Measurements from ENCODE around the gene PLP2.
A peak's percentile ranks its signal among the peaks of the same experiment; 100 is the strongest.
"Not testable (repeated sequence)": the region's sequence is repeated elsewhere in the genome, so short reads cannot be mapped to it uniquely, and the experiment has no call there.

Gene PLP2, protein sequence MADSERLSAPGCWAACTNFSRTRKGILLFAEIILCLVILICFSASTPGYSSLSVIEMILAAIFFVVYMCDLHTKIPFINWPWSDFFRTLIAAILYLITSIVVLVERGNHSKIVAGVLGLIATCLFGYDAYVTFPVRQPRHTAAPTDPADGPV

DNA sequence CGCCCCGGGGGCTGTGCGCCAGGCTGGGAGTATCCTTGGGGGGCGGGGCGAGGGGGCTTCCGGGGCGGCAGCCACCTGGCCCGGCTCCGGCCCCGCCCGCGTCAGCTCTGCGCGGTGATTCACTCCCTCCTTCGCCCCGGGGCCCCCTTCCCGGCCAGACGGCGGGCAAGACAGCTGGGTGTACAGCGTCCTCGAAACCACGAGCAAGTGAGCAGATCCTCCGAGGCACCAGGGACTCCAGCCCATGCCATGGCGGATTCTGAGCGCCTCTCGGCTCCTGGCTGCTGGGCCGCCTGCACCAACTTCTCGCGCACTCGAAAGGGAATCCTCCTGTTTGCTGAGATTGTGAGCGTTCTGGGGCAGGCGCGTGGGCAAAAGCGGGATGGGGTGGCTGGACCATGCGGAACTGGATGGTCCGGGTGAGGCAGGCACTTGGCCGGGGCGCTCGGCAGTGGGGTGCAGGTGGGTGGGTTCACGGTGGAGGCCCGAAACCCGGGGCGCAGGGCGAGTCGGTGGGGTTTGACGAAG is at the start of gene PLP2:
TSS of gene PLP2 (plus strand) at position 147 of the 528 bp plus-strand sequence. CDS start at position 250, 103 bp downstream.
- peak; percentile 70 for DNase-seq

DNA sequence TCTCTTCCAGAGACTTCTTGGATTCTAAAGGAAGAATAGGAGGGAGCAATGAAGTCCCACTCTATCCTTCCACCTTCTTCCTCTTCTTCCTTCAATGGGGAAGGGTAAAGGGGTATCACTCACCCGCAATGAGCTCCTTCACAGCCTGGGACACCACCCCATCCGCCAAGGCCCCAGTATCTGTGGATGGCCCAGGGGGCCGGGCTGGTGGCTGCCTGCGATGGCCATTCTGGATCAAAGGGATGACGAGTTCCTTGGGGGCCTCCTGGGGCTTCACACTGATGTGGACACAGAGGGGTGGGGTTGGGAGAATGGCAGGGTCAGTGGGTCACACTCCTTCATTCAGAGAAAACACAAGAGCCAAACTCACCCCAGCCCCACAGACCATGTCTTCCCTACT is 49.2 kb upstream of the PLP2 start:
- DNase-seq, result no peak

DNA sequence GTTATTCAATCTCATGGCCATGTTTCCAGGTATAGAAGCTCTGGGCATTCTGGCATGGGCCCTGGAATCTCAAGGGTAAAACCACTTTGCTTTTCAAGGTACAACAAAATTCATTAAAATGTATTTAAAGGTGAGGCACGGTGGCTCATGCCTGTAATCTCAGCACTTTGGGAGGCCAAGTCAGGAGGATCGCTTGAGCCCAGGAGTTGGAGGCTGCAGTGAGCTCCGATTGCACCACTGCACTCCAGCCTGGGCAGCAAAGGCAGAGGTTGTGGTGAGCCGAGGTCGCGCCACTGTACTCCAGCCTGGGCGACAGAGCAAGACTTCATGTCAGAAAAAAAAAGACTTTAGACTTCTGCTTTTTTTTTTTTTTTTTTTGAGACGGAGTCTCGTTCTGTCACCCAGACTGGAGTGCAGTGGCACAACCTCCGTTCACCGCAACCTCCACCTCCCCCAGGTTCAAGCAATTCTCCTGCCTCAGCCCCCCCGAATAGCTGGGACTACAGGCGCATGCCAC is 43.9 kb upstream of the PLP2 start:
- not testable (repeated sequence) for DNase-seq

DNA sequence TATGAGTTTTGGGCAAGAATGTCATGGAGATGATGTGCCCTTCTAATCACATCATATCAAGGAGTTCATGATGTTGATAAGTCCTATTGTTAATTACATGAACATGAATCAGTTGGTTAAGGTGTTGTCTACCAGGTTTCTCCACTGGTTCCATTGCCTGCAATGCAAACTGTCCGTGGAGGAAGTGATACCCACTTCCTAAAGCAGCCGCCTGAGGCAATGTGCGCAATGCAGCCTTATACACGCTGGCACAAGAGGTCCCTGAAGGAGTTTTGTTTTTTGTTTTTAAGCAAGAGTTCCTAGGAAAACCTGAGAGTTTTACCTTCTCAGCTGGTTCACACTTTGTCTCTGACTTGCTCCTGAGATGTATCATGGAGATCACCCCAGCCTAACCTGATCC is 42.3 kb upstream of the PLP2 start:
- DNase-seq, result no peak

DNA sequence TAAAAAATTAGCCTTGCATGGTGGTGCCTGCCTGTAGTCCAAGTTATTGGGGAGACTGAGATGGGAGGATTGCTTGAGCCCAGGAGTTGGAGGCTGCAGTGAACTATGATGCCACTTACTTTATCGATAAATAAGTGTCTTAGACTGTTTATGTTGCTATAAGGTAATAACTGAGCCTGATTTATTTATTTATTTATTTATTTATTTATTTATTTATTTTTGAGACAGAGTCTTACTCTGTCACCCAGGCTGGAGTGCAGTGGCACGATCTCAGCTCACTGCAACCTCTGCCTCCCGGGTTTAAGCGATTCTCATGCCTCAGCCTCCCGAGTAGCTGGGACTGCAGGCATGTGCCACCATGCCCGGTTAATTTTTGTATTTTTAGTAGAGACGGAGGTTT is 39.4 kb upstream of the PLP2 start:
- not testable (repeated sequence) for DNase-seq

DNA sequence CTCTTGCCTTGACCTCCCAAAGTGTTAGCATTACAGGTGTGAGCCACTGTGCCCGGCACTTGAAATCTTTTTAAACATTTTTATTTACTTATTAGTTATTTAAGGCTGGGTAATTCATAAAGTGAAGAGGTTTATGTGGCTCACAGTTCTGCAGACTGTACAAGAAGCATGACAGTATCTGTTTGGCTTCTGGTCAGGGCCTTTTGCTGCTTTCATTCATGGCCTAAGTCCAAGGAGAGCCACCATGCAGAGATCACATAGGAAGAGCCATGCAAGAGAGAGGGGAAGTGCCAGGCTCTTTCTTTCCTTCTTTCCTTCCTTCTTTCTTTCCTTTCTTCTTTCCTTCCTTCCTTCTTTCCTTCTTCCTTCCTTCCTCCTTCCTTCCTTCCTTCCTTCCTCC is 37.9 kb upstream of the PLP2 start:
- DNase-seq, result no peak

DNA sequence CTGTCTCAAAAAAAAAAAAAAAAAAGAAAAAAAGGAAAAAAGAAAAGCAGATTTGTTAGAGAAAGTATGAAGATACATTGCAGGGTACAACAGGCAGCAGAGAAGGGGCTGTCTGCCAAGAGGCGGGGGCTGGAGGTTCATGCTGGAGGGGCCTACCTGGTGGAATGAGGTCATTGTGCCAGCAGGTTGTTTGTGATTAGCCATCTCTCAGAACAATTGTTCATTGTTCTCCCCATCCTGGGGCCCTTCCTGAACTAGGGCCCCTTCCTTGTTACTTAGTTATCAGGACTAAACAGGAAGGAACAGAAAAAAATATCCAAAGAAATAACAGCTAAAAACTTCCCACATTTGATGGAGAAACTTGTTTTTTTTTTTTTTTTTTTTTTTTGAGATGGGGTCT is 34.2 kb upstream of the PLP2 start:
- no peak for DNase-seq

DNA sequence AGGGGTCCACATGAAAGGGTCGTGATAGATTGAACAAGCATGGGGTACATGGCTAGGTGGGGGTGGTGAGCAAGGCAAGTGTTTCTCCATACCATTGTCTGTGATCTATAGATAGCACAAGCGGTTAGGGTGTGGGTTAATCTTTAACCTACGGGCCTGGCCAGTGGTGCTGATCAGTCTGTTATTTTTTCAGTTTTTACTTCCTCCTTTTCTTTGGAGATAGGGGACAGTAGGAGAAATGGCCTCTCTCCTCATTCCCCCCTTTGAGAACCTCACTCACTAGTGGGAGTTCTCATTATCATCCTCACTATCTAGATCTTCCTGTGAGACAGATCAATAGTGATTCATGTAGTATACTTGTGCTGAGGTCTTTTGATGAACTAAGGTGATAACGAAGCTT is 32.0 kb upstream of the PLP2 start:
- no peak for DNase-seq

DNA sequence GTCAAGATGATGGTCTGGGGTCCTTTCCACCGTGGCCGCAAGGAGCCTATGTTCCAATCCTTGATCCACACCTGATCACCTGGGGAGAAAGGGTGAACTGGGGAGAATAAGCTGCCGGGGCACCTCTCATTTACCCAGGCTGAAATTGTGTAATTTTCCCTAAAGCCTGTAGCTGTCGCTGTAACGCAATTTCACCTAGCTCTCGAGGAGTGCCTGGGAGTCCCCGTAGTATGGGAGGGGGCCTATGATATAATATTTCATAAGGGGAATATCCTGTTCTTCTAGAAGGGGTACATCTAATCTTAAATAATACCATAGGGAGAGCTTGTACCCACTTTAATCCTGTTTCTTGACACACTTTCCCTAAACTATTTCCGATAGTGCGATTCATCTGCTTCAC is 29.4 kb upstream of the PLP2 start:
- peak; percentile 19 for DNase-seq

DNA sequence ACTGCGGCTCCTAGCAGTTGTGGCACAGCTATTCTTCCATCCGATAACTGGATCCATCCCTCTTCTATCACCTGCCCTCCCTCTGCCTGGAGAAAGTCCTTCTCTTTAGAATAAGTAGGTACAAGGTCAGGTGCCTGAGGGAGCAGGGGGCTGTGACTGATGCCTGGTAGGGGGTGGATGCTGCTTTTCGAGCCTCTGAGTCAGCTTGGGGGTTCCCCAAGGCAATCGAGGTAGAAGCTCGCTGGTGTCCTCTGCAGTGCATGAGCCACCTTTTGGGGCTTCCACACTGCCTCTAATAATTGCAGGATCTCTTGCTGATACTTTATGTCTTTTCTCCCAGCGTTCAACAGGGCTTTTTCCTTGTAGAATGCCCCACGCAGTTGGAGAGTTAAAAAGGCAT is 28.5 kb upstream of the PLP2 start:
- DNase-seq, result not testable (repeated sequence)

DNA sequence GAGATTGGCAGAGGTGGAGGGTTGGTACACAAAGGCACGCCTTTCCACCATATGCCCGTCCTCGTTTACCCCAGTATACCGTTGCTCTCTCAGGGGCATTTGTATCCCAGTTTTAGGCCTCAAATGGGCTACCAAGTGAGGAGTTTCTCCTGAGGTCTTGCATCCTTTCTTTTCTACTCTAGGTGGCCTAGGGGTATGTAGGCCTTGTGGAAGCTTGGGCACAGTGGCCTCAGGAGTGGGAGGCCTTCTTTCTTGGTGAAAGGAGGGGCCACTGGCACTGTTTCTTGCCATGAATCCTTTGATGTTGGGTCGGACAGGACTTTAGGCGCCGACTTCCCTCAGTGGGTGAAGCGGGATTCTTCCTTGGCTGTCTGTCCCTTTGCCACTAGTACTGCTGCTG is 24.4 kb upstream of the PLP2 start:
- no peak for DNase-seq

DNA sequence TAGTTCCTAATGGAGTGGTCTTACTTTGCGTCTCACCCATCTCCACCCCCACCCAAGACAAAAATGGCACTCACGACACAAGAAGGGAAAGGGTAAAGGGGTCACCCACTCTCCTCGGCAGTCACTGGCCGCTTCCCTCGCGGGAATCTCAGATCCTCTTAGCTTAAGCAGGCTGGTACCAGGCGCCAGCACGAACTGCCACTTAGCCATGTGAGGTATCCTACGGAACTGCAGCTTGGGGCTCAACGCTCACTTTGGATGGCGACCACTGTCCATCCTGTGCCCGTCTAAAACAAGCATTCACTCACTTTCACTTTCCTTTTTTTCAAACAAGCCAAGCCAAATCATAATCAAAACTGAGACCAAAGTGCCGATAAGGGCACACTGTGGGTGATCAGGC is 23.8 kb upstream of the PLP2 start:
- DNase-seq, result no peak

DNA sequence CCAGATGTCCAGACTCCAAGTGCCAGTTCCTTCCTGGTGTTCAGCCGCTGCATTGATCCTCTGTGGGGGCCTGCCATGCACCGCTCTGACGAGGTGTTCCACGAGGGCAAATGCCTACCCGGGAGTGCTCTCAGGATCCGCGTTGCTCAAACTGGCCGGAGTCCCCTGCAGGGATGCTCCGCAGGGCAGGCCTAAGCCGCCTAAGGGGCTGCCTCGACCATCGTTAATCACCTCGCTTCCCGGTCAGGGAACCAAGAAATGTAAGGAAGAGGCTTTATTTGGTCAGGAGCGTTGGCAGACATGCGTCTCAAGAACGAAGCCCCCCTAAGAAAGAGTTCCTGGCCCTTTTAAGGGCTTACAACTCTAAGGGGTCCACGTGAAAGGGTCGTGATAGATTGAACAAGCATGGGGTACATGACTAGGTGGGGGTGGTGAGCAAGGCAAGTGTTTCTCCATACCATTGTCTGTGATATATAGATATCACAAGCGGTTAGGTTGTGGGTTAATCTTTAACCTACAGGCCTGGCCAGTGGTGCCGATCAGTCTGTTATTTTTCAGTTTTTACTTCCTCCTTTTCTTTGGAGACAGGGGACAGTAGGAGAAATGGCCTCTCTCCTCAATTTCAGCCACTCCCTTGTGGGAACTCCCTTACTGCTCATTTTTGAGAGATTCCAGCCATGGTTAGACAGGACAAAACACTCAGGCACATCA is 23.2 kb upstream of the PLP2 start:
- DNase-seq, result not testable (repeated sequence)

DNA sequence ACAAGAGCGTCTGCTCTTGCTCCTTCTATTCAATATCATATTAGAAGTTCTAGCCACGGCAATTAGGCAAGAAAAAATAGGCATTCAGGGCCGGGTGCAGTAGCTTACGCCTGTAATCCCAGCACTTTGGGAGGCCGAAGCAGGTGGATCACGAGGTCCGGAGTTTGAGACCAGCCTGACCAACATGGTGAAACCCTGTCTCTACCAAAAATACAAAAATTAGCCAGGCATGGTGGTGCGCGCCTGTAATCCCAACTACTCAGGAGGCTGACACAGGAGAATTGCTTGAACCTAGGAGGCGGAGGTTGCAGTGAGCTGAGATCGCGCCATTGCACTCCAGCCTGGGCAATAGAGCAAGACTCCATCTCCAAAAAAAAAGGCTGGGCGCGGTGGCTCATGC is 22.4 kb upstream of the PLP2 start:
- not testable (repeated sequence) for DNase-seq

DNA sequence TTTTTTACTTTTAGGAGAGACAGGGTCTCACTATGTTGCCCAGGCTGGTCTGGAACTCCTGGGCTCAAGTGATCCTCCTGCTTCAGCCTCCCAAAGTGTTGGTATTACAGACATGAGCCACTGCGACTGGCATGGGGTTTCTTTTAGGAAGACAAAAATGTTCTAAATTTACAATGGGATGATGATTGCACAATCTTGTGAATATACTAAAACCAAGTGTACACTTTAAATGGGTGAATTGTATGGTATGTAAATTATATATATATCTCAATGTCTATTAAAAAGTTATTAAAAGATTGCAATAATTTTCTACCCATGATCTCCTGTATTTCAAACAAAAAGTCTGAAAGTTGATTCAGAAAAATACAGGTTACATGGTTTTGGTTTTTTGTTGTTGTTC is 18.2 kb upstream of the PLP2 start:
- no peak for DNase-seq

DNA sequence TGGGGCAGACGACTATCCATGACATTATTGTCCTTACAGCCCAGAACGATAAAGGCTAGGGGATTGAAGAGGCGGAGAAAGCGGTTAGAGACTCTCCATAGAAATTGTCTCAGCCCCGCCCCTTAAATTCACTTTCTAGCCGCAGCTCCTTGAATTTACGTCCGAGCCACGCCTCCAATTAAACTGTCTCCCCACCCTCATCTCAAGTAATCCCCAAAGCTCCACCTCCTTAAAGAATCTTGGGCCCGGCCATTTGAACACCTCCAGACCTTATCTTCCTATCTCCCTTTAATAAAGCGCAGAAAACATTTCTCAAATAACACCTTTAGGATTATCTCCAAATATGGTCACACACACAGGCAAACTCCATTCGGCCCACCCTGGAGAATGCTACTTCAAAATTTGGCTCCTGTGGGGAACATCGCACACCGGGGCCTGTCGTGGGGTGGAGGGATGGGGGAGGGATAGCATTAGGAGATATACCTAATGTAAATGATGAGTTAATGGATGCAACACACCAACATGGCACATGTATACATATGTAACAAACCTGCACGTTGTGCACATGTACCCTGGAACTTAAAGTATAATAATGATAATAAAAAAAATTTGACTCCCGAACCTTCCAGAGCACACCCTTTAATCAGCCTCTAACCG is 16.3 kb upstream of the PLP2 start:
- DNase-seq, result peak; percentile 61

DNA sequence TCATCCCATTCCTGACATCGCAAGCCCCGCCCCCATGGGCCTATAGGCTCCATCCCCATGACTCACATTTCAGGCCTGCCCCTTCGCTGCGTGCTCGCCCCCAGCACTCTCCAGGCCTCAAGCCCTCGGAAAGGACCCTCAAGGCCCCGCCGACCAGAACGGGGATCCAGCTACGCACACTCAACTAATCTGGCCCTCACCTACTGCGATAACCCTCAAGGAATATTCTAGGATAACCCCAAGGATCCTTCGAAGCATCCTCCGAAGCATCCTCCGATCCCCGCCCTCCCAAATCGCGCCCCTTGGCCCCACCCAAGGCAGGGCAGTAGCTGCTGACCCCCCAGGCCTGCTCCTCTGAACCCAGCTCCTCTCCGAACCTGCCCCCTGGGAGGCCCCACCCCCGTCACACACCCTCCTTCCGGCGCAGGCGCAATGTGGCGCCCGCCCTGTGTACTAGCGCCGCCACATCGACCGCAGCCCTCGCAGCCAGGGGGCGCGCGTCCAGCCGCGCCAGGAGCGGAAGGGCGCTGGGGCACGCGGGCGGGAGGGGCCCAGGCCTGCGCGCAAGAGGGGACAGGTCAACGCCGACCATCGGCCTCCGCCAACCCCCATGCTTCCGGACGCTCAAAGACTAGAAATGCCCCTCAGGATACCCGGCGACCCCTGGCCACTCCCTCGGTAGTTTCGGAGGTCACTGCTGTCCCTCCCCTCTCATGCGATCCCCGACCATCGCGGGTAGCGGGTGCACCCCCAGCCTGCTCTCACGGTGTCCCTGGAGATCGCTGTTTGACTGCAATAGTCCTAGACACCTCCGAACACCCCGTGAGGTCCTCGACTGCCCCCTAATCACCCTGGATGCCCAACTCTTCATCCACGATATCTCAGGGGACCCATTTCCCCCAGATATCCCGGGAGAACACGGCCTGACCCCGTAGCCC is 15.5 kb upstream of the PLP2 start:
- DNase-seq, result peak; percentile 88

DNA sequence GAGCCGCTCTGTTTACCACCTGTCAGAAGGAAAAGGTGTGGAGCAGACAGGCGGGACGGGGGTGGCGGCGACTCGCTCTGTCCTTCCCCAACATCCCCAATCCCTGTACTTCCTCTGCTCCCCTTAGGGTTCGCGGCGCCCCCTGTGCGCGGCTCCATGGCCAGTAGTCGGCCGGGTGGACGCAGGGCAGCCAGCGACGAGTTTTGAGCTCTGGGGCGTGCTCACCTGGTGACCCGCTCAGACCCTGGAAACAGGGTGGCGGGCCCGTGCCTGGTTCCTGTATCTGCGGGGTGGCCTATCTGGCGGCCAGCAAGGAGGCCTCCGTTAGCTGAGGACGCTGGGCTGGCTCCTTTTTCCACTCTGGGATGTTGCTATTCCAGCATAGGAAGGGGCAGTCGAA is 14.5 kb upstream of the PLP2 start:
- DNase-seq, result no peak

DNA sequence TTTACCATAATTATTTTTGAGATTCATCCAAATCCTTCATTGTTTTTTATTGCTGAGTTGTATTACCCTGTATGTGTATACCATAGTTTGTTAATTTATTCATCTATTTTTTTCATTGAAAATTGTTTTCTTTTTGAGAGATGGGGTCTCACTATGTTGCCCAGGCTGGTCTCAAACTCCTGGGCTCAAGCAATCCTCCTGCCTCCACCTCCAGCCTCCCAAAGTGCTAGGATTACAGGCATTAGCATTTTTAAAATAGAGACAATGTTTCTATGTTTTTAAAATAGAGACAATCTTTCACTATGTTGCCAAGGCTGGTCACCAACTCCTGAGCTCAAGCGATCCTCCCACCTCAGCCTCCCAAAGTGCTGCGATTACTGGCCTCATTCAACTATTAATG is 10.8 kb upstream of the PLP2 start:
- DNase-seq, result no peak

DNA sequence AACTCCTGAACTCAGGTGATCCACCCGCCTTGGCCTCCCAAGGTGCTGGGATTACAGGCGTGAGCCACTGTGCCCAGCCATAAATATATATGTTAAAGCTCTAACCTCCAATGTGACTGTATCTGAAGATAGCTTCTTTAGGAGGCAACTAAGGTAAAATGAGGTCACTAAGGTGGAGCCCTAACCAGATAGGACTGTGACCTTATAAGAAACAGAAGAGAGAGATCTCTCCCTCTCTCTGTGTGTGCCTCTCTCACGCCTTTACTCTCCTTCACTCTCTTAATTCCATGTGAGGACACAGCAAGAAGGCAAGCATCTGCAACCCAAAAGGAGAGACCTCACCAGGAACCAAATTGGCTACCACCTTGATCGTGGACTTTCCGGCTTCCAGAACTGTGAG is 10.1 kb upstream of the PLP2 start:
- DNase-seq, result no peak

DNA sequence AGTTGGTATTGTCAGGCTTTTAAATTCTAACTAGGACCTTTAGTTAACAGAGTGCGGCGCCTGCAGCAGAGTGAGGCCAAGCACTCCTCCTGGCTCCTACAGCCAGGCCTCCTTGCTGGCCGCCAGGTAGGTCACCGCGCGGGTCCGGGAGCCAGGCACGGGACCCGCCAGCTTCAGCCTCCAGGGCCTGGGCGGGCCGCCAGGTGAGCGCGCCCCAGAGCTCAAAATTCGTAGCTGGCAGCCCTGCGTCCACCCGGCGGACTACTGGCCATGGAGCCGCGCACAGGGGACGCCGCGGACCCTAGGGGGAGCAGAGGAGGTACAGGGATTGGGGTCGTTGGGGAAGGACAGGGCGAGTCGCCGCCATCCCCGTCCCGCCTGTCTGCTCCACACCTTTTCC is 9.1 kb upstream of the PLP2 start, which contains the start of gene MAGIX:
TSS of gene MAGIX (plus strand) at position 139 of the 400 bp plus-strand sequence. CDS start at position 271, 132 bp downstream.
- no peak for DNase-seq

DNA sequence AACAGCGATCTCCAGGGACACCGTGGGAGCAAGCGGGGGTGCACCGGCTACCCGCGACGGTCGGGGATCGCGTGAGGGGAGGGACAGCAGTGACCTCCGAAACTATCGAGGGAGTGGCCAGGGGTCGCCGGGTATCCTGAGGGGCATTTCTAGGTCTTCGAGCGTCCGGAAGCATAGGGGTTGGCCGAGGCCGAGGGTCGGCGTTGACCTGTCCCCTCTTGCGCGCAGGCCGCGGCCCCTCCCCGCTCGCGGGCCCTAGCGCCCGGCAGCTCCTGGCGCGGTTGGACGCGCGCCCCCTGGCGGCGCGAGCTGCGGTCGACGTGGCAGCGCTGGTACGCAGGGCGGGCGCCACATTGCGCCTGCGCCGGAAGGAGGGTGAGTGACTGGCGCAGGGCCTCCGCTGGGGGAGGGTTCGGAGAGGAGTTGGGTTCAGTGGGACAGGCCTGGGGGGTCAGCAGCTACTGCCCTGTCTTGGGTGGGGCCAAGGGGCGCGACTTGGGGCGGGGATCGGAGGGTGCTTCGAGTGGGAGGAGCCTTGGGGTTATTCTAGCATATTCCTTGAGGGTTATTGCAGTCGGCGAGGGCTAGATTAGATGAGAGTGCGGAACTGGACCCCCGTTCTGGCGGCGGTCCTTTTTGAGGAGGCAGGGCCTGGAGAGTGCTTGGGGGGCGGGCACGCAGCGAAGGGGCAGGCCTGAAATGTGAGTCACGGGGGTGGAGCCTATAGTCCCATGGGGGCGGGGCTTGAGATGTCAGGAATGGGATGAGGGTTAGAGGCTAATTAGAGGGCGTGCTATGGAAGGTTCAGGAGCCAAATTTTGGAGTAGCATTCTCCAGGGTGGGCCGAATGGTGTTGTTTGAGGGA is 7.9 kb upstream of the PLP2 start:
- peak; percentile 87 for DNase-seq

Measured in CD4-positive, alpha-beta T cell treated with Interleukin-21 for 1 hour (primary cell).